HG03097 (cell line): ENCODE measurements around the gene LMX1B.

Source experiments
- ATAC-seq: cut with Tn5 transposase; IDR thresholded peaks from one replicate; pipeline ENCODE4 v1.9.1; 2021; ENCODE audit not compliant: unreplicated experiment, low FRiP score

Gene LMX1B

GRCh38 chr9:126617003-126617822 lies 3.5 kb downstream of the LMX1B start:
- ATAC-seq = no peak

DNA sequence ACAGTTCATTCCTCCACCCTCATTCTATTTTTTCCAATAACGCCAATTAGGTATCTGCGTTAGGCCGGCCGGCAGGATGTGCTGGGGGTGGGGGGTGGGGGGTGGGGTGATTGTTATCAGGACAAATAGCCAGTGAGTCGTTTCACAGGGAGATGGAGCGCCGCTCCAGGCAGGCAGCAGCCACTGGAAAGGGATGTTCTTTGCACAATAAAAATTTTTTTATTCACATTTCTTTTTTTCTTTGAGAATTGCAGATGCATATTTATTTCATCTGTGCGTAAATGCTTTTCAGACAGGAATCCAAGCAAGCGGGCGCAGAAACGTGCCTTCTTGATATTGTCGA lies 4.1 kb downstream of the LMX1B start:
- no peak for ATAC-seq

DNA sequence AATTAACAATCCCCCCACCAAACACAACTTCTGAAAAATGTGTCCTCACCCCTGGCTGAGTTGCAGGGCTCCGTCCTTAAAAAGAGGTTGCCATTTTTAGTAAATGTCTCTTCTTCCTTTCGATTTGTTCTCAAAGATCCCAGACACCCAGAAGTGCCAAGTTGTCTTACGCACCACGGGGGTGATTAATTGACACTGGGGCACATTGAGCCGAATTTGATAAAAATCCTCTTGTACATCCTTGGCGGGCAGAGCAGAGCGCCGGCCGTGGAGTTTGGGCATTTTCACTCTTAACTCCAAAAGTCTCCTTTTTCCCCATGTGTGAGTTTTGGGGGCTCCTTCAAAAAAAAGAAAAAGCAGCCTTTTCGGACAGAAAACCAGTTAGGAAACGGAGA lies 4.5 kb downstream of the LMX1B start:
- no peak for ATAC-seq

- no peak for ATAC-seq
Observed at GRCh38 chr9:126618585-126619360, 5.0 kb downstream of the LMX1B start.

DNA sequence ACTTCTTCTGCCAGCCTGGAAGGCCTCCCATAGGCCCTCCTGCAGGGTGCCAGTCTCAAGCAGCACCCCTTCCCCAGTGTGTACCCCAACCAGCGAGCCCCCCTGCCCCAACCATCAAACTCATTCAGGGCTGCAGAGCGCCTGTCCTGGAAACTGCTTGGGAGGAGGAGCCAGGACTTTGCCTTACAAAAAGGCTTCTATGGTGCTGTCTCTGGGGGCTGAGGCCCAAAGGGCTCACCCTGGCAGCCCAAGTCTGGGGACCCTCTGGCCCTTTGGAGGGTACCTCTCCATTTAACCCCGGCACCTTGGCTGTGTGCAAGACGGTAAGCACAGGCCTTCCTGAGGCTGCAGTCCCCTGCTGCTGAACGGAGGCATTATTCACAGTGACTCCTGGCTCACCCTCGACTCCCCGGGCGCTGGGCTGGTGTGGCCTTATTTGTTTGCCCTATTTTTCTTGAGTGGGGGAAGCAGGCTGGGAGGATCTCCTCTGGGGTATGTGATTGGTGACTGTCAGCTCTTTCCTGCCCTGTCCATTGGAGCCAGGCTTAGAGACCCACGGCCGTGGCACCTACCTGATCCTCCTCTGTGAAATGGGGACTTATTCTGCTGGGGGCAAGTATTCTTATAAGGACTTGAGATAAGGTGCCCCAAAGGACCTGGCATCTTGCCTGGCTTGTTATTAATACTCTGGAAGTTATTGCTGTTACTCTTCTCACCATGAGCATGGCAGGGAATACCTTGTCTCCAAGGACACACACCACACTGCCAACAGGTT lies 5.8 kb downstream of the LMX1B start:
- ATAC-seq = no peak

GRCh38 chr9:126620478-126620877 lies 6.8 kb downstream of the LMX1B start:
- ATAC-seq = no peak

DNA sequence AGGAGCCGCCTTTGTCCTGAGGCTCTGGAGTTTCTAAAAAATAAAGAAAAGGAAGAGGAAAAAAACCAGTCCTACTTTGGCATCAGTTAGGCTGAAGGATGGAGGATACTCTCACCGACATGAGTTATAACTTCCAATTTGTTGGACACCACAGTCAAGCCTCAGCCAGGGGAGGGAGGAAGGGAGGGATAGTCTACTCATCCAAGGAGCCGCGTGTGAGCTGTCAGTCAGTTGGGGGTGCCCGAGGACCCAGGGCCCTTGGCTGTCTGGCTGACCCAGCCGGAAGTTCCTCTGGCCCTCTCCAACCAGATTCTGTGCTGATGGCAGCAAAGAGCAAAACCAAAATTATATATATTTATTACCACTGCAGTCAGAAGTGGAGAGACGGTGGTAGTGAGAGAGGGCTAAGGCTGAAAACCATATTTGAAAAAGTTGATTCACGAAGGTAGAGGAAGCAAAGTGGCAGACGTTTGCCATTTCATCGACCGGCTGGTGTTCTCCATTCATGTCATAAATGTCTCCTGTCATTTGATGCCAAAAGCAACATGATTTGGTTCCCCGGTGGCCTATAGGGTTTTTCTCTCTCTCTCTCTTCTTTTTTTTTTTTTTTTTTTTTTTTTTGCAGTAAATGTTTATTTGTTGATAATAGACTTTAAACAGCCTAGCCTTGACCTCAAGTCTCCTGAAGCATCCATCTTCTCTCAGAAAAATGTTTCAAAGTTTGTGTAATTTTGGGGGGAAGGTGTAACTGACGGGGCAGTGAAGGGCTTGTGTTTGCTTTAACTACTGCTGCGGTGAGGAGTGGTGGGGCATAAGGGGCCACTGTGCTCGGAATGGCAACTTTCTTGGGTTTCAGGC lies 7.6 kb downstream of the LMX1B start:
- no peak for ATAC-seq

DNA sequence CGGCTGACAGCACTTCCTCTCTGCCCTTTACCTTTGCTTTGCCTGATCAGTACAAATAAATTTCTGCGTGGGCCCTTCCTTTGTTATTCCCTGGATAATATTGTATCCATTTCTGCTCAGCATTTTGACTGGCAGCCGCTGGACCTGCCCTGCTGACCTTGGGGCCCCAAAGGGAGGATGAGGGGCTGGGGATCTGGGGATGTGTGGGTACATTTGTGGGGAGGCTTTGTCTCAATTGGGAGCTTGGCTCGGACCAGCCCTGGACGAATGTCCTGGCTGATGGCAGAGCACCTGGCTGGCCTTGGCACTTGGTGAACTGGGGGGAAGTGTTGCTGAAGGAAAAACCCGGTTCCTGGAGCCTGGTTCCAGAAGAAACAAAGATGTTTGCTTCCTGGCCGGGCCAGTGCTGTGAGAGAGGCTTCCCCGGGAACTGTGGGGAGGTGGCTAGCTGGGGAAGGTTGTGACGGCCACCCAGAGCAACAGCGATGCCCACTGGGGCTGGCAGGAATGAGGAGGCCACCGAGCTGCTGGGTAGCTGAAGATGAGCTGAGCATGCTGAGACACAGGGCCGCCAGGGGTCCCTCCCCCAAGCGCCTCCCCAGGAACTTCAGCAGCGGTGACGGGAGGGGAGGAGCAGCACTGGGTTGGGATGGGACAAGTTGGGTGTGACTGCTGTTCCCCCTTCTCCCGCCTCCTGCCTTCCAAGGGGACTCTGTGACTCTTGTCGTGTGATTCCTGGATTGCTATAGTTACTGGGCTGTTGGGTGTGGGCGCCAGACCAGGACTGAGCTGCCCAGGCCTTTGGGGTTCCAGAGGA lies 8.4 kb downstream of the LMX1B start:
- no peak for ATAC-seq

DNA sequence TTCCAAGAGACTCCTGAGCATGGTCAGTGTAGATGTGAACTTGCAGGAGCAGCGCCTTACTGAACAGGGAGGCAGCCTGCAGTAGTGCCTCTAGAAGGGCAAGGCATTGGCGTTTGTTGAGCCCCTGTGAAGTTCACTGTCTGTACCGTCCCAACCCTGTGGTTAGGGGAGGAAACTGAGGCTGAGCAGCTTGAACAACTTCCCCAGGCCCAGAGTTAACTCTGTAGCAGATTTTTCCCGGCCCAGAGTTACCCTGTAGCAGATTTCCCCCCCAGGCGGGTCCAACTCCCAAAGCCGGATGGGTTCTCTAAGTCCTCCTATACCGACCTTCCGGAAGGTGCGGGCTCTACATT lies 9.6 kb downstream of the LMX1B start:
- ATAC-seq = no peak

DNA sequence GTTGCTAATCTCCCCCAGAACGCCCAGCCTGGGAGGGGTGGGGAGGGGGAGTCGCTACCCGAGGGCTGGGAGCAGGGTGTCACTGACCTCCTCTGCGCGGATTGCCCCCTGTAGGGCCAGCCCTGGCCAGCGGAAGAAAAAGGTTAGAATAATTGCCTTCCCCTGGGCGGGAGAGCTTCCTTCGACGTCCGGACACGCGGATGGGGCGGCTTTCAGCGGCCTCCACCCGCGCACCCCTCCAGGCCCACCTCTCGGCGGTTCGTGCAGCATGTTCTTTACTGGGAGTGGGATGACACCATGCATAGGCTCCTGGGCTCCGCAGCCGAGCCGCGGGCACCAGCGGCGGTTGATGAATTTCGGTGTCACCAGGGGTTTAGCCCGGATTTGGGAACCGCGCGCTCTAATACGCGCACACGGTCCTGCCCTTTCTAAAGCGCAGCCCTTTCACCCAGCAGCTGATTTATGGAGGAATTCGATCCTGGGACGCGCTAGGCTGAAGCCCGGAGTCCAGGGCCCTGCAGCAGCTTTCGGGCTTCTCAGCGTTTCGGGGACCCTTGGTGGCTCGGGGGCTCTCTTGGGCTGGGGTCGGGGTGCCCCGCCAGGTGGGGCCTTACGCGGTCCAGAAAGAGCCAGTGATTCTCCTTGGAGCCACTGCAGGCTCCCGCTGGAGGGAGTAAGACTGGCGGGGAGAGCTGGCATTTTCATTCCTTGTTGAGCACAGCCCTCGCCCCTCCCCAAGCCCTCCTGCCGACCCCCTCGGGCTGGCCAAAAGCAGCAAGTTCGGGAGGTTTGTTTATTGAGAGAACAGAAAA lies 10.1 kb downstream of the LMX1B start:
- ATAC-seq = no peak

GRCh38 chr9:126624479-126624826 lies 10.7 kb downstream of the LMX1B start:
- no peak for ATAC-seq

DNA sequence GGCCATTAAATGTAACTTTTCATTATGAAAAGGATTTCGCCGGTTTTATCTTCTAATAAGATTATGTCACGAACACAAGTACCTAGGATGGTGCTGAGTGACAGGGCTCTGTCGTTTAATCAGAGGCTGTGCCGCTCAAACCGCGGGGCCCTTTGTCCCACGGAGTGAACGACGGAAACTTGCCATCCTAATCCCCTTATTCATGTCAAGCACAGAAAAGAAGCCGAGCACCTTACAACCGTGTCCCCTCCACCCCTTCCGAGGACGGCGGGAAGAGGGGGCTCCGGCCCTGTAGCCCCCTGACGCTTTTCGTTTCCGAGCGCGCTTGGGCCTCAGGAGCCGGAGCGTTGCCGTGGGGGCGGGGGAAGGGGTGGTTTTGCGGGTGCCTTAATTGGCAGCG lies 11.2 kb downstream of the LMX1B start:
- no peak for ATAC-seq

GRCh38 chr9:126625329-126626126 lies 11.8 kb downstream of the LMX1B start:
- no peak for ATAC-seq

DNA sequence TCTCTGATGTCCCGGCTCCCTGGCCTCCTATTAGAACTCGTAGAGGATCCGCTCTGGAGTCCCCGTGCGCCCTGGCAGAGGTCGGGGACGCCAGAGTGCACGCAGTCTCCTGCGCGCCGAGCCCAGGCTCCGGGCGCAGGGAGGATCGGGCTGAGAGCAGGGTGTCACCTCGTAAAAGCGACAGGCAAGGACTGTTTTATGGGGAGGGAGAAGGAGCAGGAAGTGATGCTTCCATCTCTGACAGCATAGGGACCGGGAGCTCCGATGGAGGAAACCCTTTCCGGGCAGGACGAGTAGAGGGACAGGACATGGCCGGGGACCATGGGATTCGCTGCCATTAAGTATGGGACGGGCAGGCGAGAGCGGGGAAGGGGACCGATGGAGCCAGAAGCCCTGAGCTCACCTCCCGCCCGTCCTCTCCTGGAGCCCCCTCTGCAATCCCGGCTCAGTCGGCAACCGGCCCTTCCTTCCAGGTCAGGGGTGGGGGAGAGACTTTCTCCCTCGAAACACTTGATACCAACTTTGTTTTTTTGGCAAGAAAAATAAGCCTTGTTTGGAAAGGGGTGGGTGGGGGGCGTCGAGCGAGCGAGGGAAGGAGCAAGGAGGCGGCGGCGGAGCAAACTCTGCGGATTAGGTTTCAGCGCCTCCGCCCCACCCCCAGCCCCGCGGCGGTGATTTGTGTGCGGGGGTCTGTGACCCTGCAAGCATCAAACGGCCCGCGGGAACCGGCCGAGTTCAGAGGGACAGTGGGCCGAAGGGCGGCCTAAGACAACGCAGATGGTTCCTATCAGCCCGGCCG lies 12.6 kb downstream of the LMX1B start:
- ATAC-seq = no peak

DNA sequence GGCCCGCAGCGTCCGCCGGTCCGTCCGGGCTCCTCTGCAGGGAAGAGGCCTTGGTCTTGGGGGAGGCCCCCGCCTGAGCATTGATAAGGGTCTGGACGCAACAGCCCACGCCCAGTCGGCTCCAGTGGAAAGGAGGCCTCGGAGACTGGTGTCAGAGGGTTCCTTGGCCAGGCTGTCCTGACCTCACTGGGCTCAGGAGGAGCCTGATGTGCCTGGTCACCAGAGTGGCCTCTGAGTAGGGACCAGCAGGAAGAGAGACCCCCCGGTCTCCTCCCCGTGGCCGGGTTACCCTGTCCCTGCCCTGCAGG lies 13.2 kb downstream of the LMX1B start:
- ATAC-seq = no peak

GRCh38 chr9:126628146-126628545 lies 14.4 kb downstream of the LMX1B start:
- no peak for ATAC-seq

DNA sequence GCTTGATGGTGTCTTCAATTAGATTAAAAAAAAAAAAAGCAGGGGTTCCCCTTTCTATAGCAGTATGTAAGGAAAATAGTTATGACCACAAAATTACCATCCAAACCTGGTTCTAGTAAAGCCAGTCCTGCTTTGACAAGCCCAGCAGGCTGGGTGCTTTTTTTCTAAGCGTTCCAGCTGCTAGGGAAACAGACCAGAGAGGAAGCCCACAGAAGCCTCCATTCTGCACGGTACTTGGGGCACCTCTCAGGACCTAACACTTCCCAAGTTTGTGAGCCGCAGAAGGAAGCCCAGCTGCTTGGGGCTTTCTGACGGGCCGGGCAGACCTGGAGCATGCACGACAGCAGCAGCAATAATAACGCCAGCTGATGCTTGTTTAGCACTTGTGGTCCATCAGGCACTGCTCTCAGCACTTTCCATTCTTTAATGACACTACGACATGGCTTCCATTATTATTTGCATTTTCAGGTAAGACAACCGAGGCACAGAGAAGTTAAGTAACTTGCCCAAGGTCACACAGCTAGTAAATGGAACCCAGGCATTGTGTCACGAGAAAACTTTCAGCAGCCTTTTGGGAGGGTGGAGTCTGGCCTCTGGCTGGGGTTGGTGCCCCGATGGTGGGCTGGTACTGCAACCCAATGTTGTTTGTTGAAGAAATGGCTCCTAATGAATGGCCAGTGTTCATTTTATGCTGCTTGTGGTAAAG lies 15.4 kb downstream of the LMX1B start:
- ATAC-seq = no peak
